LNCAP (cell line): ENCODE measurements around the gene RPP14.

ENCODE experiments used
- CTCF ChIP-seq: fragments of 450-650 bp; IDR thresholded peaks from 2 replicates; pipeline ENCODE4 v1.5.1; 2017; ENCODE audit warnings: mild to moderate bottlenecking

RPP14 gene

GRCh38 chr3:58269356-58269755 lies 36.7 kb upstream of the RPP14 start:
- no peak for TF ChIP-seq CTCF

- no peak for TF ChIP-seq CTCF
Measured at GRCh38 chr3:58270485-58270884, 35.6 kb upstream of the RPP14 start.

- no peak for TF ChIP-seq CTCF
Measured at GRCh38 chr3:58271901-58272501, 34.0 kb upstream of the RPP14 start.

- no peak for TF ChIP-seq CTCF
Measured at GRCh38 chr3:58272891-58273290, 33.2 kb upstream of the RPP14 start.

- no peak for TF ChIP-seq CTCF
Measured at GRCh38 chr3:58274027-58274614, 31.9 kb upstream of the RPP14 start.

- TF ChIP-seq CTCF: no peak
Measured at GRCh38 chr3:58281069-58281468, 25.0 kb upstream of the RPP14 start.

- no peak for TF ChIP-seq CTCF
Measured at GRCh38 chr3:58285334-58285733, 20.7 kb upstream of the RPP14 start.

- TF ChIP-seq CTCF: no peak
Measured at GRCh38 chr3:58287354-58287753, 18.7 kb upstream of the RPP14 start.
